ENCODE results near the gene PFN4.
"Not testable (repeated sequence)": the region's sequence is repeated elsewhere in the genome, so short reads cannot be mapped to it uniquely, and the experiment has no call there.

PFN4 gene

GRCh38 chr2:24160761-24161160 is 37.6 kb upstream of the PFN4 start:
- no peak for TF ChIP-seq CTCF (conservative IDR thresholded peaks at IDR 0.05; ENCODE audit: low read depth)
- DNase-seq (ENCODE audit: low spot score), result no peak
- ChIA-PET POLR2A (ENCODE audit: low non-redundant PET) (no interaction called here), CTCF (no interaction called here)
- H3K27ac ChIP-seq, result no peak overlapping the region

- no peak overlapping the region for H3K27ac ChIP-seq
- DNase-seq (ENCODE audit: low spot score), result no peak
- ChIA-PET CTCF (no interaction called here), POLR2A (ENCODE audit: low non-redundant PET) (no interaction called here)
- no peak for TF ChIP-seq CTCF (conservative IDR thresholded peaks at IDR 0.05; ENCODE audit: low read depth)
Measured at GRCh38 chr2:24159708-24160107, 36.6 kb upstream of the PFN4 start.

GRCh38 chr2:24158131-24158530 is 35.0 kb upstream of the PFN4 start:
- ChIA-PET POLR2A (ENCODE audit: low non-redundant PET) (no interaction called here), CTCF (no interaction called here)
- no peak for TF ChIP-seq CTCF (conservative IDR thresholded peaks at IDR 0.05; ENCODE audit: low read depth)
- no peak overlapping the region for H3K27ac ChIP-seq
- no peak for DNase-seq (ENCODE audit: low spot score)

- no peak for DNase-seq (ENCODE audit: low spot score)
- no peak for TF ChIP-seq CTCF (conservative IDR thresholded peaks at IDR 0.05; ENCODE audit: low read depth)
- POLR2A ChIA-PET (ENCODE audit: low non-redundant PET), result no interaction called here
- no peak overlapping the region for H3K27ac ChIP-seq
- CTCF ChIA-PET, result interaction anchor here (0.6 to 0.7 kb wide), 3 partner anchors 38 to 153 kb away, joined by 3 to 4 read pairs (median 3); no protein-coding TSS in a partner anchor
Measured at GRCh38 chr2:24153478-24153877, 30.3 kb upstream of the PFN4 start.

GRCh38 chr2:24152413-24153197 is 29.5 kb upstream of the PFN4 start:
- POLR2A ChIA-PET (ENCODE audit: low non-redundant PET), result no interaction called here
- no peak for TF ChIP-seq CTCF (conservative IDR thresholded peaks at IDR 0.05; ENCODE audit: low read depth)
- no peak overlapping the region for H3K27ac ChIP-seq
- CTCF ChIA-PET, result interaction anchor here (0.6 kb wide), 1 partner anchor 152 kb away, joined by 4 read pairs; no protein-coding TSS in a partner anchor
- no peak for DNase-seq (ENCODE audit: low spot score)

GRCh38 chr2:24147364-24147763 is 24.2 kb upstream of the PFN4 start:
- ChIA-PET POLR2A (ENCODE audit: low non-redundant PET) (no interaction called here), CTCF (no interaction called here)
- H3K27ac ChIP-seq, result no peak overlapping the region
- DNase-seq (ENCODE audit: low spot score), result no peak
- no peak for TF ChIP-seq CTCF (conservative IDR thresholded peaks at IDR 0.05; ENCODE audit: low read depth)

- DNase-seq (ENCODE audit: low spot score); CTCF ChIA-PET; H3K27ac ChIP-seq; POLR2A ChIA-PET (ENCODE audit: low non-redundant PET): not testable (repeated sequence)
Measured at GRCh38 chr2:24140305-24140704, 17.2 kb upstream of the PFN4 start.

Data from RWPE1 (cell line).